ENCODE data around the gene PXMP2.

DNA sequence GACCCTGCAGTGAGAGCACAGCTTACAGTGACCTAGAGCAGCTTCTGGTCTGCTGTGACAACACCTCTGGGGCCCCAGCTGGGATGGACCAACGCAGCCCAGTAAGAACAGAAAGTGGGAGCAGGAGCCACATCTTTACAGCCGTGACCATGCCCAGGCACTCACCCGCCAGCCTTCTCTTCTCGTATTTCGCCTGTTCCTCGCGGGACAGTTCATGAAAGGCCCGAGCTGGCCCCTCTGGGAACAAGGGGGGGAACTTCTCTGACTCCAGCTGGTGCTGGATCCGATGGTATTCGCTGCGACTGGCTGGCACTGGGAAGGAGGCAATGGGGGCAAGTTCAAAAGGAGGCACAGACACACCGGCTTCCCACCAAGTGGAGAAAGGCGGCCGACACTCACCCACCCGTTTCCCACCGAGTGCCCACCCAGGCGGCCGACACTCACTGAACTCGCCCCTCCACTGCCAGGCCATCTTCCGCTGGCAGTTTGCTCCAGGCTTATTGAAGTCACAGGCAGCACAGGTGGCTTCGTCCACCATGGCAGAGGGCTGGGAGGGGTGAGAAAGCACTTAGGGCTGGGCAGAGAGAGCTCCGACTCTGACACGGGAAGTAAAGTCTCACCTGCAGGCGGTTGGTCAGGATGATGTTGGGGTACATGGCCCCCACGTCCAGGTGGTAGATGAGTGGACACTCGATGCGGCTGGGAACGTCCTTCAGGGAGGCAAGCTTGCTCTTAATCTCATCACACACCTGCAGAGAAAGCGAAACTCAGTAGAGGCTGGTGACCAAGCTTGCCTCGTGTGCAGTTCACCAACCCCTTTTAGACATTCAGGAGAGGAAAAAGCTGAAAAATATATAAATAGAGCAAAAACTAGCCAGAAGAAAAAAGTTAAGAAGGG, 18.9 kb upstream of the PXMP2 start:
- TF ChIP-seq, protein P1, sequence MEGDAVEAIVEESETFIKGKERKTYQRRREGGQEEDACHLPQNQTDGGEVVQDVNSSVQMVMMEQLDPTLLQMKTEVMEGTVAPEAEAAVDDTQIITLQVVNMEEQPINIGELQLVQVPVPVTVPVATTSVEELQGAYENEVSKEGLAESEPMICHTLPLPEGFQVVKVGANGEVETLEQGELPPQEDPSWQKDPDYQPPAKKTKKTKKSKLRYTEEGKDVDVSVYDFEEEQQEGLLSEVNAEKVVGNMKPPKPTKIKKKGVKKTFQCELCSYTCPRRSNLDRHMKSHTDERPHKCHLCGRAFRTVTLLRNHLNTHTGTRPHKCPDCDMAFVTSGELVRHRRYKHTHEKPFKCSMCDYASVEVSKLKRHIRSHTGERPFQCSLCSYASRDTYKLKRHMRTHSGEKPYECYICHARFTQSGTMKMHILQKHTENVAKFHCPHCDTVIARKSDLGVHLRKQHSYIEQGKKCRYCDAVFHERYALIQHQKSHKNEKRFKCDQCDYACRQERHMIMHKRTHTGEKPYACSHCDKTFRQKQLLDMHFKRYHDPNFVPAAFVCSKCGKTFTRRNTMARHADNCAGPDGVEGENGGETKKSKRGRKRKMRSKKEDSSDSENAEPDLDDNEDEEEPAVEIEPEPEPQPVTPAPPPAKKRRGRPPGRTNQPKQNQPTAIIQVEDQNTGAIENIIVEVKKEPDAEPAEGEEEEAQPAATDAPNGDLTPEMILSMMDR (IDR thresholded peaks at IDR 0.05), result no peak
- TF ChIP-seq EP300 (IDR thresholded peaks at IDR 0.05), result no peak
